Cardiac ventricle fibroblast (primary cell): ENCODE results near the gene FOXF1. TPM values are rescaled to one million over a fixed set of nuclear protein-coding genes. Genes with fewer than 3 reads are reported as not detected.

ENCODE experiments used
- total RNA-seq: library from RNA; depleted of rRNA; stranded (reverse); fragments of >200 nt; gene quantifications from 2 replicates; pipeline ENCODE4 v1.2.3, GENCODE V29; 2015

Gene FOXF1
- total RNA-seq: not detected in 2 replicates

GRCh38 chr16:86510465-86511261, at the start of gene FOXF1:
Gene FOXF1, plus strand, starts transcription at chr16:86510527. Its CDS starts 43 bp downstream, at chr16:86510570.

GRCh38 chr16:86554917-86555703, 44.8 kb downstream of the FOXF1 start, which contains the start of gene MTHFSD:
Gene MTHFSD, minus strand, starts transcription at chr16:86555235. Its CDS starts 51 bp downstream, at chr16:86555184.

Other genes with a start within 250 kb of the FOXF1 start
- gene MTHFSD, start 44.7 kb downstream of the FOXF1 start, total RNA-seq: 12.7 and 15.7 TPM in 2 replicates
- gene FOXC2, start 56.3 kb downstream of the FOXF1 start, total RNA-seq: 4.4 and 4.5 TPM in 2 replicates
- gene FOXL1, start 68.0 kb downstream of the FOXF1 start, total RNA-seq: 1.9 and 2.7 TPM in 2 replicates